Upper lobe of left lung (tissue), 4 donors: ENCODE measurements around the gene ZDHHC5.

Experiments used
- EP300 ChIP-seq, 4 donors: sonication (generic); formaldehyde crosslinking; IDR thresholded peaks; one replicate each; pipeline ENCODE4 v1.5.1; 2017; ENCODE audit warnings: antibody characterized with exemption in 4 of 4, control low read depth in 2 of 4
- POLR2A ChIP-seq, 4 donors: fragments of 450-650 bp; IDR thresholded peaks; one replicate each; pipeline ENCODE4 v1.5.1; 2016 to 2017; ENCODE audit warnings: antibody characterized with exemption in 4 of 4, mild to moderate bottlenecking in 2 of 4
- TF ChIP-seq, protein P1 (sequence below), 6 experiments: fragments of 450-650 bp in 4 of 6; fragments of 200-600 bp in 2 of 6; sonication (generic) in 2 of 6; IDR thresholded peaks; one replicate each; pipeline ENCODE4 v1.5.1; 2016 to 2019; ENCODE audit warnings: antibody characterized with exemption in 6 of 6

DNA sequence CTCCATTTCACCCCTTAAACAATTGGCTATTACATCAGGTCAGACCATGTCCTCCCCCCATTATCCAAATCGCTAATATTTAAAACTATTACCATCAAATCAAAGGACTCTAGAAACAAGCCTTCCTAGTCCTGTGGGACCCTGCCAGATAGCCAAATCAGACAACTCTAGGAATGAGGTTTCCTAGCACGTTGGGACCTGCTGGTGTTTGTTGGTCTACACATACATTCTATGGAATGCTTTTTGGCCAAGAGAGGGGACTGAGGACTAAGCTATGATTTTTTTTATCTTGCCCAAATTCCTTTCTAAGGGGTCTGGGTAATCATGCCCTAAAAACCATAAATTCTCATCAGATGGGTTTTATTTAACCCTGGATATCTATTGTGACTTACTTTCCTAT lies 59.3 kb downstream of the ZDHHC5 start:
- TF ChIP-seq, protein P1, sequence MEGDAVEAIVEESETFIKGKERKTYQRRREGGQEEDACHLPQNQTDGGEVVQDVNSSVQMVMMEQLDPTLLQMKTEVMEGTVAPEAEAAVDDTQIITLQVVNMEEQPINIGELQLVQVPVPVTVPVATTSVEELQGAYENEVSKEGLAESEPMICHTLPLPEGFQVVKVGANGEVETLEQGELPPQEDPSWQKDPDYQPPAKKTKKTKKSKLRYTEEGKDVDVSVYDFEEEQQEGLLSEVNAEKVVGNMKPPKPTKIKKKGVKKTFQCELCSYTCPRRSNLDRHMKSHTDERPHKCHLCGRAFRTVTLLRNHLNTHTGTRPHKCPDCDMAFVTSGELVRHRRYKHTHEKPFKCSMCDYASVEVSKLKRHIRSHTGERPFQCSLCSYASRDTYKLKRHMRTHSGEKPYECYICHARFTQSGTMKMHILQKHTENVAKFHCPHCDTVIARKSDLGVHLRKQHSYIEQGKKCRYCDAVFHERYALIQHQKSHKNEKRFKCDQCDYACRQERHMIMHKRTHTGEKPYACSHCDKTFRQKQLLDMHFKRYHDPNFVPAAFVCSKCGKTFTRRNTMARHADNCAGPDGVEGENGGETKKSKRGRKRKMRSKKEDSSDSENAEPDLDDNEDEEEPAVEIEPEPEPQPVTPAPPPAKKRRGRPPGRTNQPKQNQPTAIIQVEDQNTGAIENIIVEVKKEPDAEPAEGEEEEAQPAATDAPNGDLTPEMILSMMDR (IDR thresholded peaks at IDR 0.05): no peak
- TF ChIP-seq POLR2A (IDR thresholded peaks at IDR 0.05) (no peak), EP300 (IDR thresholded peaks at IDR 0.05) (no peak)
